ENCODE data around the gene ANKRD65.

GRCh38 chr1:1376551-1377226 lies 44.4 kb downstream of the ANKRD65 start:
- TF ChIP-seq POLR2A (IDR thresholded peaks at IDR 0.05), result no peak
- no peak for TF ChIP-seq CTCF (IDR thresholded peaks at IDR 0.05)
